GM19193 (cell line): Measurements from ENCODE around the gene CRYGN.

Experiments
- POLR2A ChIP-seq: IDR thresholded peaks from 4 replicates; pipeline ENCODE4 v1.6.1; 2011; ENCODE audit not compliant: insufficient read depth, insufficient read length; ENCODE audit errors: extremely low read depth

Gene CRYGN

DNA sequence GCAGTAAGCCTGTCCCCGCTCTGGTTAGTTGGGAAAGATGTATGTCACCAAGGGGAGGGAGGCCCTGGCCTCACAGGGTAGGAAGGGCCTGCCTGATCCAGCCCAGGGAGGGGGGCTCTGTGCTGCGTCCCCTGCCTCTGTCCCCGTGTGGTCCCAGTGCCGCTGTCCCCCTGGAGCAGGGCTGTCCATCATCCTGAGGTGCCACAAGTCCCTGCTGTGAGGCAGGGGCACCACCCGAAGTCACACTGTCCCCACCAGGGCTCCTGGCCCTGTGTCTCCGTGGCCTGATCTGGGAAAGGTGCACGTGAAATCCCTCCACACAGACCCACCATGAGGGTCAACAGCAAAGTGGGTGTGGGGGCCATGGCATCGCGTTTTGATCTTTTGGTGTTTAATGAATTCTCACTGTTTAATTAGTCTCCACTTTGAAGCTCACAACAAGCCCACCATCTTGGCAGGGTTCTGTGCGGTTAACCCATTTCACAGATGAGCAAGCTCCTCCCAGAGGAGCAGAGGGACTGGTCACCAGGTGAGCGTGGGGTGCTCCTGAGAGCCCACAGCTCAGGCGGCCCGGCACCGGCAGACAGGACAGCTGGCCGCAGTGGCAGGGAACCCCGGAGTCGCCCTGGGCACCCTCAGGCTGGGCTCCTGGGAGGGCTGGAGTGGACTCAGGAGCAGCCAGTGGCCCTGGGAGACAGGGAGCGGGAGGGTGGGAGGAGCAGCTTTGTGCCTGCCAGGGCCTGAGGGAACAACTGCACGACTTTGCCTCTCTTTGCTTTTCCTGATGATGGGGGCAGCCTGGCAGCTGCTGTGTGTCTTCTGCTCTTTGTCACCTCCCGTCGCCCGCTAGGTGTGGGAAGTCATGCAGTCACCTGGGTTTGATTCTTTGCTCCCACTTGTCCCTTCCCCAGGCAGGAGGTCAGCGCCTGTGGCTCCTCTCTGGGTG lies 12.0 kb upstream of the CRYGN start:
- no peak for TF ChIP-seq POLR2A

DNA sequence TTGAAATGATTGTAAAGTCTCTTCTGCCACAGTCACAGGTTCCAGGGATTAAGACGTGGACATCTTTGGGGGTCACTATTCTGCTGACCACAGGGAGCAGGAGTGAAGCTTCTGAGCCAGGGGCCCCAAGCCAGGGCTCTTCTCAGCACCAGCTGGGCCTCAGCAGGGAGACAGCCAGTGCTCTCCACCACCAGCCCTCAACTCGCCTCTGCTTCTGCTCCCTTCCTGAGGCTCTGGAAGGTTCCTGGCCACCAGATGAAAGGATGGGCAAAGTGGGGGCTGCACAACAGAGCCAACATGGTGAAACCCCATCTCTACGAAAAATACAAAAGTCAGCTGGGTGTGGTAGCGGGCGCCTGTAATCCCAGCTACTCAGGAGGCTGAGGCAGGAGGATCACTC lies 11.2 kb upstream of the CRYGN start:
- no peak for TF ChIP-seq POLR2A

DNA sequence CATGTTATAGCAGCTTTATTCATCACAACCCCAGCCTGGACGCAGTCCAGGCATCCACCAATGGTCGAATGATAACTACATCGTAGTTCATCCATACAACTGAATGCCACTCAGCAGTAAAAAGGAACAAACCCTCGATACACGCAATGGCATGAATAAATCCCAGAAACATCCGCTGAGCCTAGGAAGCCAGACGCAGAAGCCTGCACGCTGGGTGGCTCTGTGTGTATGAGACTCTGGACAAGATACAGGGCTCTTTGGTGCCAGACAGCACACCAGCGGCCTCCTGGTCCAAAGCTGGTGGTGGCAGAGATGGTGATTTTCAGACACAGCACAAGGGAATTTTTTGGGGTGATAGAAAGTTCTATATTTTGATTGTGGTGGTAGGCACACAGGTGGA lies 10.0 kb upstream of the CRYGN start:
- TF ChIP-seq POLR2A = no peak

GRCh38 chr7:151448261-151449252 lies 8.6 kb upstream of the CRYGN start:
- no peak for TF ChIP-seq POLR2A

GRCh38 chr7:151447901-151448260 lies 7.9 kb upstream of the CRYGN start:
- TF ChIP-seq POLR2A = no peak

GRCh38 chr7:151447312-151447711 lies 7.4 kb upstream of the CRYGN start:
- no peak for TF ChIP-seq POLR2A

DNA sequence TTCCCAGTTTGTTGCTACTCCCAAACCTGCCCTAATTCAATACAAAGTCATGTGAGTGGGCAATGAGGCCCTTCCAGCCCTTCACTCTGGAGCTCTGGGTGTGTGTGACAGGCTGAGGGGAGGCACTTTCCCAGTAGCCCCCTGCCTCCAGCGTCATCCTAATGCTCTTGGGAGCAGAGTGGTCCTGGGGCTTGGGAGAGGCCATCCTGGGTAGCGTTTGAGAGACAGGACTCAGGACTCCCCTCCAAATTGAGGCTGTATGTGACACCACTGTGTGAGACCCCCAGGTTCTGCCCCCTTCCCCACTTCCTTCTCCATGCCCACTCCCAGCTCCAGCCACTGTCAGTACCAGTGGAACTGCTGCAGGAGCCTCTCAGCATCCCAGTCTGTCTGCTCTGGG lies 6.5 kb upstream of the CRYGN start:
- TF ChIP-seq POLR2A = no peak

GRCh38 chr7:151444632-151445031 lies 4.7 kb upstream of the CRYGN start:
- TF ChIP-seq POLR2A = no peak

DNA sequence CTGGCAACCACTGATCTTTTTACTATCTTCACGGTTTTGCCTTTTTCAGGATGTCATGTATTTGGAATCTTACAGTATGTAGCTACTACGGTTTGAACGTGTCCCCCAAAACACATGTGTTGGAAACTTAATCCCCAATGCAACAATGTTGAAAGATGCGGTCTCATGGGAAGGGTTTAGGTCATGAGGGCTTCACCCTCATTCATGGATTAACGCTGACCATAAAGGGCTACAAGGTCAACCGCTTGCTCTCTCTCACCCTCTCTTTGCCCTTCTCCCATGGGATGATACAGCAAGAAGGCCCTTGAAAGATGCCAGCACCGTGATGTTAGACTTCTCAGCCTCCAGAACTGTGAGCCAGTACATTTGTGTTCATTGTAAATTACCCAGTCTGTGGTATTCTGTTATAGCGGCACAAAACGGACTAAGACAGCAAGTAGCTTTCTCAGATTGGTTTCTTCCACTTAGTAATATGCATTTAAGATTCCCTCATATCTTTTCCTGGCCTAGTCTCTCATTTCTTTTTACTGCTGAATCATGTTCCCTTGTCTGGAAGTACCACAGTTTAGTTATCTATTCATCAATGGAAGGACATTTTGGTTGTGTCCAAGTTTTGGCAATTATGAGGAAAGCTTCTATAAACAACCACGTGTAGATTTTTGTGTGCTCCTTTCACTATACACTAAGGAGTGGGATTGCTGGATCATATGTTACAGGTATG lies 3.0 kb upstream of the CRYGN start:
- no peak for TF ChIP-seq POLR2A

DNA sequence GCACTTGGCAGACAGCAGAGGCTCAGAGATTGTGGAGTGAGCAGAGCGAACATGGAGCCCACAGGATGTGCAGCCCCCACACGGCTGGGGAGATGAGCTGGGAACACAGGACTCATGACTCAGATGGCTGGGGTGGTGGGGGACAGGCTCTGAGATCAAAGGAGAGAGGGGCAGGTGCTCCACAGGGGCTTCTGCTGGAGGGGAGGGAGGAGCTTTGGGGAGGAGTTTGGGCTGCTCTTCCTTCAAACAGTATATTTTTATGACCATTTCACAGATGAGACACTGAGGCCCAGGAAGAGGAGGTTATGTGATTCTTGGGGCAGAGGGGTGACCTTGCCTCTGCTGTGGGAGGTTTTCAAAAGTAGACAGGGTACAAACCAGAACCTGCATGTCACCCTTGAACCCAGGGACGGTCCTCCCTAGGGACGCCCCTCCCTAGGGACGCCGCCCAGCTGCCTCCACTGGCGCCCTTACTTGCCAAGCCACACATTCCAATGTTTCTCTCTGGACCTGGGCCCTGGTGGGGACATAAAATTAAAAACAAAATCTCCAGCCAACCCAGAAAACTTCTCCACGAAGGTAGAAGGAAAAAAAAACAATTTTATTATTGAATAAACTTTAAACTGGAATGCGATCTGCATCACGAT lies 981 bp upstream of the CRYGN start:
- no peak for TF ChIP-seq POLR2A

GRCh38 chr7:151438864-151439601 lies 908 bp downstream of the CRYGN start:
- no peak for TF ChIP-seq POLR2A

GRCh38 chr7:151437866-151438516 lies 1.9 kb downstream of the CRYGN start:
- TF ChIP-seq POLR2A = no peak

DNA sequence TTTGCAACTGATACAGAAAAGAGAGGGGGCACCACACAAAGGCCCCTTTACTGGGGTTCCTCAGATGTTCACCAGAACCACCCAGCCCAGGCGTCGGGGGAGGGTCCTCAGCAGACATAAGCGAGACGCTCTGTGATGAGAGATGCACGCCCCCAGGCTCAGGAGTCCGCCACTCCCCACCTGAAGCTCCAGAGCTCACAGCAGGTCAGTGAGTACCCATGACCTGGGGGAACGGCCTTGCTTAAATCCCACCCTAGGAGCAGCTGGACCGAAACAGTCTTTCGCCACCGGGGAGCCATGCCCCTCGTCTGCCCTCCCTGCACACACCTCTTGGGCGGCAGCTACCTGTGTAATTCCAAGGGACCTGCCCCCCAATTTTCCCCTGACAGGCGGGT lies 2.8 kb downstream of the CRYGN start:
- TF ChIP-seq POLR2A = no peak
